Gastrocnemius medialis (tissue), 4 donors: ENCODE data around the gene FBLN7. TPM values are rescaled to one million over a fixed set of nuclear protein-coding genes. Genes with fewer than 3 reads are reported as not detected.
"Not testable (repeated sequence)": the region's sequence is repeated elsewhere in the genome, so short reads cannot be mapped to it uniquely, and the experiment has no call there.

Experiments
- ATAC-seq, 2 donors: fragments of 150-250 bp; one replicate each; pipeline ENCODE4 v1.9.1; 2016
- DNase-seq, 2 donors: peaks; one replicate each; pipeline ENCODE4 v3.0.0-alpha.2; 2019
- H3K27ac ChIP-seq, 4 donors: fragments of 200-600 bp; sonication (generic); 1 replicate in 1 of 4; 2 replicates in 3 of 4; pipeline ENCODE4 v1.5.1; 2016 to 2018; ENCODE audit warnings: mild to moderate bottlenecking in 2 of 4, moderate library complexity in 1 of 4
- H3K27me3 ChIP-seq, 3 donors: fragments of 200-600 bp; sonication (generic) in 2 of 3; 1 replicate in 1 of 3; 2 replicates in 2 of 3; pipeline versions ENCODE4 v1.5.1 to v1.6.0; 2016 to 2019; ENCODE audit warnings: mild to moderate bottlenecking in 1 of 3, moderate library complexity in 1 of 3
- H3K36me3 ChIP-seq, 2 donors: fragments of 200-600 bp; sonication (generic) in 1 of 2; one replicate each; pipeline ENCODE4 v1.5.1; 2017 to 2018
- H3K4me1 ChIP-seq, 2 donors: fragments of 200-600 bp; sonication (generic) in 1 of 2; one replicate each; pipeline ENCODE4 v1.5.1; 2016 to 2017; ENCODE audit warnings: mild to moderate bottlenecking in 2 of 2
- H3K4me3 ChIP-seq, 4 donors: fragments of 200-600 bp; sonication (generic) in 3 of 4; 1 replicate in 1 of 4; 2 replicates in 3 of 4; pipeline ENCODE4 v1.5.1; 2016 to 2019; ENCODE audit warnings: mild to moderate bottlenecking in 2 of 4
- H3K9me3 ChIP-seq, 3 donors: fragments of 200-600 bp; sonication (generic) in 2 of 3; 1 replicate in 1 of 3; 2 replicates in 2 of 3; pipeline ENCODE4 v1.5.1; 2016 to 2019
- CTCF ChIP-seq, 5 experiments: fragments of 450-650 bp in 3 of 5; fragments of 200-600 bp in 2 of 5; sonication (generic) in 2 of 5; IDR thresholded peaks in 4 of 5; conservative IDR thresholded peaks in 1 of 5; 1 replicate in 4 of 5; 2 replicates in 1 of 5; pipeline ENCODE4 v1.5.1; 2016 to 2019; ENCODE audit warnings: antibody characterized with exemption in 5 of 5, mild to moderate bottlenecking in 3 of 5, moderate library complexity in 3 of 5
- POLR2A ChIP-seq, 2 donors: fragments of 450-650 bp; IDR thresholded peaks; one replicate each; pipeline ENCODE4 v1.6.1; 2017; ENCODE audit warnings: antibody characterized with exemption in 2 of 2, mild to moderate bottlenecking in 2 of 2, moderate library complexity in 2 of 2
- in situ Hi-C, 4 donors: fragments of 200-750 bp; cut with MboI; loops; one replicate each; pipeline versions ENCODE4 v1.15.0 to v1.8.0; 2017; ENCODE audit warnings: low sequenced_read_pairs in 4 of 4
- intact Hi-C: fragments of 100-400 bp; cut with DNase I; formaldehyde crosslinking; loops from one replicate; pipeline ENCODE4 v1.15.1; 2023; ENCODE audit warnings: low total_unique reads
- total RNA-seq, 4 donors: library from RNA; depleted of rRNA; stranded (reverse); fragments of >200 nt; gene quantifications; one replicate each; pipeline versions ENCODE4 v1.1.0 to v1.2.3, GENCODE V29; 2016

The FBLN7 gene
- total RNA-seq, 4 donors from 2014 or later = 0.41 to 3.3 (median 0.54) TPM

DNA sequence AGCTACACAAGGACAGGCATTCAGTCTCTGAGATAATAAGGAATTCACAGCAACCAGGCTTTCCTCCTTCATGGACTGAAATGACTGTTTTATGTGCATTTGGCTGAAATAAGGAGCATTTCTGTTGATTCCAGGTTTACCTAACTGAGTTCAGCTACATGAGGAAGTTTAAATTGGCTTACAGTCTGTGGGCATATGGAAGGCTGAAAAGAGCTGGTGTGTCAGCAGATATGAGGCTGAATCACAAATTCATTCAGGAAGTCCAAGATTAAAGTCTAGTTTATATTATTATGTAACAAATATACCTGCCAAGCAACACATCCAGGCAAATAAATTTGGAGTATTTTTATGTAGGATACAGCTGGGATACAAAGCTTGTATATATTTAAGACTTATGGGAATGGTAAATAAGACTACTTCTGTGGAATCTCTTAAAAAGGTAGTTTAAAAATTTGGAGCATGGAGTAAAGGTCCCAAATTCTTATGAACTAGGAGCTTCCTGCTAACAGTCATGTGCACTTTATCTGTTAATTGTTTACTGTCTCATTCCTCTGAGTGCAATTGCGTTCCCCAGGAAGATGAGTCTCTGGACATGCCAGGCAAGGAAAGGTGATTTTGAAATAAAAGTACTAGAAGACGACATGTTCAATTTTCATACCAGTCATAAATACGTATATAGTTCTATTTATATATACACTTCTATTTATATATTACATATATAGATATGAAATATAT is 63.7 kb downstream of the FBLN7 start:
- in situ Hi-C loops = no loop called here
- ATAC-seq (no peak), DNase-seq (no peak)
- H3K9me3 ChIP-seq = no peaks in the 10 kb centered on the region
- TF ChIP-seq CTCF (IDR thresholded peaks at IDR 0.05 in 4 of 5, conservative IDR thresholded peaks at IDR 0.05 in 1 of 5) (no peak), POLR2A (IDR thresholded peaks at IDR 0.05) (no peak)
- no peaks in the 10 kb centered on the region for H3K27me3 ChIP-seq
- no peak overlapping the region for H3K4me3 ChIP-seq
- H3K36me3 ChIP-seq = no peaks in the 10 kb centered on the region
- H3K4me1 ChIP-seq = no peaks in the 10 kb centered on the region
- intact Hi-C loops = no loop called here
- no peak overlapping the region for H3K27ac ChIP-seq

DNA sequence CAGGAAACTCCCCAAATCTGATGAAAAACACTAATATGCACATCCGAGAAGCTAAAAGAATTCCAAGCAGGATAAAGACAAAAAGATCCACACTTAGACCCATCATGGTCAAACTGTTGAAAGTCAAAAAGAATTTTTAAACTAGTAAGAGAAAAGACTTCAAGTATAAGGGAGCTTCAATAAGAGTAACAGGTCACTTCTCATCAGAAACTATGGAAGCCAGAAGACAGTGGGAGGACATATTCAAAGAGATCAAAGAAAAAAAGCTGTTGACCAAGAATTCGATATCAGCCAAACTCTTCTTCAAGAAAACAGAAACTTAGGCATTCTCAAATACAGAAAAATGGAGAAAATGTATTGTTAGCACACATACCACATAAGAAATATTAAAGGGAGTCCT is 66.2 kb downstream of the FBLN7 start:
- Histone ChIP-seq H3K27me3 (no peaks in the 10 kb centered on the region), H3K4me3 (no peak overlapping the region), H3K9me3 (no peaks in the 10 kb centered on the region), H3K36me3 (no peaks in the 10 kb centered on the region), H3K27ac (no peak overlapping the region), H3K4me1 (no peaks in the 10 kb centered on the region)
- ATAC-seq = no peak
- intact Hi-C loops = no loop called here
- no peak for DNase-seq
- in situ Hi-C loops = no loop called here
- TF ChIP-seq CTCF (IDR thresholded peaks at IDR 0.05 in 4 of 5, conservative IDR thresholded peaks at IDR 0.05 in 1 of 5) (no peak), POLR2A (IDR thresholded peaks at IDR 0.05) (no peak)

GRCh38 chr2:112207905-112208304 is 69.7 kb downstream of the FBLN7 start:
- peaks cover 0 to 11% of the 10 kb centered on the region in 2 donors for H3K36me3 ChIP-seq
- DNase-seq, H3K27me3 ChIP-seq, H3K4me3 ChIP-seq, intact Hi-C loops, H3K9me3 ChIP-seq, in situ Hi-C loops, H3K4me1 ChIP-seq, ATAC-seq, H3K27ac ChIP-seq: not testable (repeated sequence)

- no peaks in the 10 kb centered on the region for H3K27me3 ChIP-seq
- in situ Hi-C loops (no loop called here), intact Hi-C loops (no loop called here)
- no peak overlapping the region for H3K4me3 ChIP-seq
- no peaks in the 10 kb centered on the region for H3K4me1 ChIP-seq
- no peak for DNase-seq
- TF ChIP-seq CTCF (IDR thresholded peaks at IDR 0.05 in 4 of 5, conservative IDR thresholded peaks at IDR 0.05 in 1 of 5) = no peak
- TF ChIP-seq POLR2A (IDR thresholded peaks at IDR 0.05) = no peak
- H3K27ac ChIP-seq = no peak overlapping the region
- ATAC-seq = no peak
- H3K36me3 ChIP-seq = peaks cover 0 to 31% of the 10 kb centered on the region in 2 donors
- H3K9me3 ChIP-seq = no peaks in the 10 kb centered on the region
Observed at GRCh38 chr2:112216167-112216566, 78.0 kb downstream of the FBLN7 start.

- Histone ChIP-seq H3K4me3 (no peak overlapping the region), H3K9me3 (no peaks in the 10 kb centered on the region), H3K4me1 (no peaks in the 10 kb centered on the region), H3K27me3 (no peaks in the 10 kb centered on the region), H3K27ac (no peak overlapping the region), H3K36me3 (peaks cover 0 to 28% of the 10 kb centered on the region in 2 donors)
- DNase-seq (no peak), ATAC-seq (peak in 1 of 2 donors; percentile 50)
- in situ Hi-C loops (no loop called here), intact Hi-C loops (no loop called here)
- TF ChIP-seq CTCF (IDR thresholded peaks at IDR 0.05 in 4 of 5, conservative IDR thresholded peaks at IDR 0.05 in 1 of 5) = no peak
- TF ChIP-seq POLR2A (IDR thresholded peaks at IDR 0.05) = no peak
Observed at GRCh38 chr2:112217854-112218253, 79.7 kb downstream of the FBLN7 start.
